GM18873 (cell line): ENCODE results near the gene ATP2B1.

Experiments used
- ATAC-seq: cut with Tn5 transposase; IDR thresholded peaks from one replicate; pipeline ENCODE4 v1.9.1; 2021; ENCODE audit warnings: mild to moderate bottlenecking, moderate library complexity, moderate number of reproducible peaks; ENCODE audit not compliant: unreplicated experiment, low FRiP score

ATP2B1 gene

GRCh38 chr12:89663577-89664357 is 44.9 kb downstream of the ATP2B1 start:
- ATAC-seq = peak; percentile 68

GRCh38 chr12:89662623-89663022 is 46.0 kb downstream of the ATP2B1 start:
- no peak for ATAC-seq

- ATAC-seq = no peak
Observed at GRCh38 chr12:89661706-89662330, 46.8 kb downstream of the ATP2B1 start.

- ATAC-seq = no peak
Observed at GRCh38 chr12:89657739-89658138, 50.9 kb downstream of the ATP2B1 start.

- ATAC-seq = no peak
Observed at GRCh38 chr12:89657066-89657465, 51.6 kb downstream of the ATP2B1 start.

- no peak for ATAC-seq
Observed at GRCh38 chr12:89655841-89656240, 52.8 kb downstream of the ATP2B1 start.

- ATAC-seq = no peak
Observed at GRCh38 chr12:89651192-89651591, 57.4 kb downstream of the ATP2B1 start.

- no peak for ATAC-seq
Observed at GRCh38 chr12:89650239-89650638, 58.4 kb downstream of the ATP2B1 start.

- ATAC-seq = no peak
Observed at GRCh38 chr12:89649820-89650219, 58.8 kb downstream of the ATP2B1 start.

- ATAC-seq = no peak
Observed at GRCh38 chr12:89649139-89649538, 59.5 kb downstream of the ATP2B1 start.

- no peak for ATAC-seq
Observed at GRCh38 chr12:89648211-89648930, 60.3 kb downstream of the ATP2B1 start.

GRCh38 chr12:89645434-89645833 is 63.2 kb downstream of the ATP2B1 start:
- no peak for ATAC-seq

- no peak for ATAC-seq
Observed at GRCh38 chr12:89642959-89643358, 65.7 kb downstream of the ATP2B1 start.

GRCh38 chr12:89636776-89637160 is 71.9 kb downstream of the ATP2B1 start:
- ATAC-seq = no peak

GRCh38 chr12:89636052-89636775 is 72.4 kb downstream of the ATP2B1 start:
- no peak for ATAC-seq

GRCh38 chr12:89634508-89634907 is 74.1 kb downstream of the ATP2B1 start:
- ATAC-seq = no peak

- ATAC-seq = no peak
Observed at GRCh38 chr12:89632778-89633177, 75.9 kb downstream of the ATP2B1 start.

- ATAC-seq = no peak
Observed at GRCh38 chr12:89622115-89622514, 86.5 kb downstream of the ATP2B1 start.

- ATAC-seq = no peak
Observed at GRCh38 chr12:89621521-89621920, 87.1 kb downstream of the ATP2B1 start.

GRCh38 chr12:89619764-89620163 is 88.9 kb downstream of the ATP2B1 start:
- ATAC-seq = no peak
